ENCODE data around the gene RHOA. TPM values are rescaled to one million over a fixed set of nuclear protein-coding genes. Genes with fewer than 3 reads are reported as not detected.

The RHOA gene
- total and polyA plus RNA-seq, 2 of the 8 experiments (the other 6 are each of a cell fraction or from before 2014, with no cell fraction given) = 176 to 397 TPM

- 91% methylated on average over 6 of the region's 6 CpGs; no CpG with 5 or more reads in 1 of the 2 experiments for WGBS, 2 experiments (ENCODE audit: extremely low coverage in 1 of 2, insufficient coverage in 1 of 2, insufficient read length in 1 of 2, insufficient replicate concordance in 2 of 2, low coverage in 1 of 2, low lambda C conversion rate in 2 of 2, missing lambda C conversion rate in 1 of 2)
- DNase-seq (ENCODE audit: low read depth in 1 of 2, low spot score in 2 of 2) (no peak), FAIRE-seq (no peak)
- no peak overlapping the region for H2BK12ac ChIP-seq (ENCODE audit: low read depth, low read length)
- peaks cover 0 to 2% of the 10 kb centered on the region in 2 experiments for H4K20me1 ChIP-seq (replicated peaks in 1 of 2; ENCODE audit: control insufficient read depth in 1 of 2, insufficient read depth in 2 of 2, low read length in 2 of 2)
- no peak overlapping the region for H4K8ac ChIP-seq (ENCODE audit: extremely low read depth, insufficient read depth, low read length)
- H3K9me3 ChIP-seq (ENCODE audit: insufficient read depth in 2 of 2, low read depth in 1 of 2, low read length in 1 of 2) = no peaks in the 10 kb centered on the region
- H3K23me2 ChIP-seq (ENCODE audit: low read depth, low read length) = peaks cover 13% of the 10 kb centered on the region
- H3K36me3 ChIP-seq (ENCODE audit: control insufficient read depth in 2 of 4, insufficient read depth in 4 of 4, low read length in 3 of 4) = no peaks in the 10 kb centered on the region; a peak in 1 of 8 replicates
- 0 out of 7 replicates have a peak, but pooled peaks cover 0 to 1% (median 0%) of the 10 kb centered on the region in 4 experiments for H3K27me3 ChIP-seq (replicated peaks in 1 of 4; ENCODE audit: control insufficient read depth in 3 of 4, extremely low read depth in 1 of 4, insufficient read depth in 3 of 4, low read length in 3 of 4)
- no peak overlapping the region for H3K27ac ChIP-seq (ENCODE audit: low read depth, low read length)
- H2AFZ ChIP-seq (ENCODE audit: low read length) = no peak overlapping the region
- no peak overlapping the region for H3K9ac ChIP-seq (replicated peaks in 1 of 4; ENCODE audit: extremely low read depth in 1 of 4, low read depth in 3 of 4, low read length in 3 of 4)
- peaks cover 6 to 10% (median 6%) of the 10 kb centered on the region in 4 experiments for H3K4me1 ChIP-seq (replicated peaks in 1 of 4; ENCODE audit: control insufficient read depth in 3 of 4, insufficient read depth in 4 of 4, low read length in 3 of 4)
- H3K56ac ChIP-seq (replicated peaks; ENCODE audit: insufficient read length, low read depth, low read length) = no peak overlapping the region
- peaks cover 4% of the 10 kb centered on the region; the same call in 1 of the 2 replicates for H3K79me1 ChIP-seq (ENCODE audit: low read depth, low read length)
- no peak for TF ChIP-seq HDAC6 (IDR thresholded peaks at IDR 0.05; ENCODE audit: low read depth, low read length)
- no peak for TF ChIP-seq CBX5 (IDR thresholded peaks at IDR 0.05; ENCODE audit: low read depth, low read length)
- TF ChIP-seq CTCF (IDR thresholded peaks at IDR 0.05; ENCODE audit: control extremely low read depth in 1 of 3, insufficient read depth in 1 of 3, low read depth in 1 of 3, low read length in 3 of 3) = no peak
- no peak for TF ChIP-seq EP300 (IDR thresholded peaks at IDR 0.05; ENCODE audit: borderline replicate concordance in 1 of 2, low read depth in 2 of 2, low read length in 2 of 2)
- no peak for TF ChIP-seq SIN3A (conservative IDR thresholded peaks at IDR 0.05 in 1 of 2, IDR thresholded peaks at IDR 0.05 in 1 of 2; ENCODE audit: low read depth in 1 of 2, low read length in 2 of 2)
- no peak for TF ChIP-seq JUND (IDR thresholded peaks at IDR 0.05; ENCODE audit: low read length)
- TF ChIP-seq CEBPB (IDR thresholded peaks at IDR 0.05; ENCODE audit: low read depth, low read length) = no peak
- no peak for TF ChIP-seq SP2 (IDR thresholded peaks at IDR 0.05; ENCODE audit: low read length)
- no peak overlapping the region for H3K4me3 ChIP-seq (ENCODE audit: extremely low read depth in 1 of 4, insufficient read depth in 2 of 4, low read depth in 3 of 4, low read length in 4 of 4)
- no peak overlapping the region for H2BK120ac ChIP-seq (replicated peaks; ENCODE audit: low read depth, low read length)
- no peak overlapping the region for H2BK5ac ChIP-seq (ENCODE audit: low read depth, low read length)
- H4K5ac ChIP-seq (ENCODE audit: insufficient read length, low read depth, low read length) = no peak overlapping the region
- H4K91ac ChIP-seq (replicated peaks; ENCODE audit: insufficient read length, low read length) = no peak overlapping the region
- peaks cover 0 to 7% of the 10 kb centered on the region in 2 experiments; a peak in 1 of 4 replicates for H3K79me2 ChIP-seq (ENCODE audit: control insufficient read depth in 1 of 2, insufficient read depth in 2 of 2, low read length in 2 of 2)
- H3K4me2 ChIP-seq (ENCODE audit: insufficient read depth in 1 of 2, low read depth in 2 of 2, low read length in 2 of 2) = no peak overlapping the region
- H2AK5ac ChIP-seq (ENCODE audit: low read depth, low read length) = no peak overlapping the region
- POLR2A ChIA-PET (ENCODE audit: partially characterized antibody) = interaction anchor here (1.0 to 5.9 kb wide), 3 partner anchors 12 to 24 kb away, joined by 3 to 57 read pairs (median 9); partner anchors contain the start of genes RHOA and TCTA
- no peak overlapping the region for H3K23ac ChIP-seq (ENCODE audit: insufficient read length)
- no peak overlapping the region for H2BK20ac ChIP-seq (ENCODE audit: low read length)
- H2BK15ac ChIP-seq (ENCODE audit: low read length) = no peak overlapping the region
- H3K14ac ChIP-seq (ENCODE audit: insufficient read length) = no peak overlapping the region
- CTCF ChIA-PET (ENCODE audit: partially characterized antibody) = interaction anchor here (1.0 to 2.0 kb wide), 5 partner anchors 9 to 247 kb away, joined by 3 to 16 read pairs (median 3); no protein-coding TSS in a partner anchor
- H3K18ac ChIP-seq (ENCODE audit: extremely low read depth, low read length) = no peak overlapping the region
- no peak overlapping the region for H3K4ac ChIP-seq (replicated peaks; ENCODE audit: insufficient read length, low read depth, low read length)
Measured at GRCh38 chr3:49424816-49425215, 13.0 kb upstream of the RHOA start.
